Urinary bladder (tissue), 4 donors: ENCODE results near the gene SLC9A8. TPM values are rescaled to one million over a fixed set of nuclear protein-coding genes. Genes with fewer than 3 reads are reported as not detected.
"Not testable (repeated sequence)": the region's sequence is repeated elsewhere in the genome, so short reads cannot be mapped to it uniquely, and the experiment has no call there.

ENCODE experiments used
- DNase-seq: peaks from one replicate; pipeline ENCODE4 v3.0.0-alpha.2; 2015; ENCODE audit errors: extremely low spot score
- H3K27ac ChIP-seq: one replicate; pipeline ENCODE4 v1.5.1; 2013; ENCODE audit warnings: low read depth, mild to moderate bottlenecking, moderate library complexity
- H3K36me3 ChIP-seq: one replicate; pipeline ENCODE4 v1.6.1; 2013; ENCODE audit warnings: mild to moderate bottlenecking, moderate library complexity; ENCODE audit not compliant: insufficient read depth
- H3K4me1 ChIP-seq: one replicate; pipeline ENCODE4 v1.6.1; 2013; ENCODE audit warnings: mild to moderate bottlenecking, moderate library complexity; ENCODE audit not compliant: insufficient read depth
- H3K4me3 ChIP-seq: one replicate; pipeline ENCODE4 v1.5.1; 2013; ENCODE audit warnings: low read depth, low read length
- WGBS: extraction: QIAGEN DNeasy Blood & Tissue Kit; methylation state at CpG from one replicate; pipeline ENCODE4 v1.1.7; 2013; 5-methylcytosine and 5-hydroxymethylcytosine counted together
- polyA plus RNA-seq: library from polyadenylated mRNA; stranded (reverse); fragments of 200-250 nt; gene quantifications from one replicate; pipeline ENCODE4 v1.2.3, GENCODE V29; 2013
- total RNA-seq: library from RNA; depleted of rRNA; stranded (reverse); fragments of >200 nt; gene quantifications from one replicate; pipeline ENCODE4 v1.2.3, GENCODE V29; 2014
- donor health status: healthy with polysubstance abuse.
- donor health status: healthy.

Gene SLC9A8
- total and polyA plus RNA-seq, 2 donors = 7.6 to 9.7 TPM

DNA sequence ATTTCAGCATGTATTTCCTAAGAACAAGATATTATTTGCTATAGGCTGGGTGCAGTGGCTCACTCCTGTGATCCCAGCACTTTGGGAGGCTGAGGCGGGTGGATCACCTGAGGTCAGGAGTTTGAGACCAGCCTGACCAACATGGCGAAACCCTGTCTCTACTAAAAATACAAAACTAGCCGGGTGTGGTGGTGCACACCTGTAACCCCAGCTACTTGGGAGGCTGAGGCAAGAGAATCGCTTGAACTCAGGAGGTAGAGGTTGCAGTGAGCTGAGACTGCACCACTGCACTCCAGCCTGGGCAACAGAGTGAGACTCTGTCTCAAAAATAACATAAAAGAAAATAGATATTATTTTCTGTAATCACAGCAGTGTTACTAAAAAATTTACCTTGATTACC lies 30.2 kb upstream of the SLC9A8 start:
- H3K4me1 ChIP-seq, H3K4me3 ChIP-seq, DNase-seq, H3K36me3 ChIP-seq, H3K27ac ChIP-seq: not testable (repeated sequence)
- 98% methylated on average over 4 of the region's 4 CpGs for WGBS

GRCh38 chr20:49783021-49783995 lies 29.3 kb upstream of the SLC9A8 start:
- 71% methylated on average over 17 of the region's 17 CpGs for WGBS
- H3K4me3 ChIP-seq, H3K36me3 ChIP-seq, H3K27ac ChIP-seq, H3K4me1 ChIP-seq, DNase-seq: not testable (repeated sequence)

DNA sequence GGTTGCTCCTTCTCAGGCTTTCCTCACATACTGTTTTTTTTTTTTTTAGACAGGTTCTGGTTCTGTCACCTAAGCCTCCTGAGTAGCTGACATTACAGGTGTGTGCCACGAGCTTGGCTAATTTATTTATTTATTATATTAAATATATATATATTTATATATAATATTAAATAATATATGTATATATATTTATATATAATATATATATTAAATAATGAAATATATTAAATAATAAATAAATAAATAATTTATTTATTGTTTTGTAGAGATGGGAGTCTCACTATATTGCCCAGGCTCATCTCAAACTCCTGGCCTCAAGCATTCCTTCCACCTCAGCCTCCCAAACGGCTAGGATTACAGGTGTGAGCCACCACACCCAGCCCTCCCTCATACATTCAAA lies 28.3 kb upstream of the SLC9A8 start:
- no peak overlapping the region for H3K4me3 ChIP-seq
- DNase-seq = no peak
- no peaks in the 10 kb centered on the region for H3K4me1 ChIP-seq
- 66% methylated on average over 2 of the region's 2 CpGs for WGBS
- H3K27ac ChIP-seq = no peak overlapping the region
- H3K36me3 ChIP-seq = no peaks in the 10 kb centered on the region

GRCh38 chr20:49785149-49785851 lies 27.3 kb upstream of the SLC9A8 start:
- DNase-seq = no peak
- no peak overlapping the region for H3K27ac ChIP-seq
- H3K4me3 ChIP-seq = no peak overlapping the region
- 91% methylated on average over 15 of the region's 15 CpGs for WGBS
- H3K36me3 ChIP-seq = no peaks in the 10 kb centered on the region
- peaks cover 2% of the 10 kb centered on the region for H3K4me1 ChIP-seq

DNA sequence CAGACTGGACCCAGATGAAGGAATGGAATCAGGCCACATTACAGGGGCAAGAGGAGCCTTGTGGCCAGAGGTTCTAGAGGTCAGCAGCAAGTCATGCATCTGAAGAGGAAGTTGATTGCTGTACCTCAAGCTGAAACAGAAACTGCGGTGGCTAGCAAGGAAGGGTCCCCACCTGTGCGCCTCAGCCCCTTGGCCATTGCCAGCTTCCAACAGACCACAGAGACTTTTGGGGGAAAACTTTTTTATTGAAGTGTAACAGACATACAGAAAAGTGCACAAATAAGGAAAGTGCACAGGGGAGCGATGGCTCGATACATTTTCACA lies 26.8 kb upstream of the SLC9A8 start:
- Histone ChIP-seq H3K27ac (no peak overlapping the region), H3K36me3 (no peaks in the 10 kb centered on the region), H3K4me3 (no peak overlapping the region), H3K4me1 (peaks cover 4% of the 10 kb centered on the region)
- DNase-seq = no peak
- 88% methylated on average over 4 of the region's 4 CpGs for WGBS

- Histone ChIP-seq H3K27ac (no peak overlapping the region), H3K4me1 (peaks cover 4% of the 10 kb centered on the region), H3K4me3 (no peak overlapping the region), H3K36me3 (no peaks in the 10 kb centered on the region)
- 72% methylated on average over 11 of the region's 11 CpGs for WGBS
- no peak for DNase-seq
Measured at GRCh38 chr20:49786196-49786595, 26.4 kb upstream of the SLC9A8 start.

GRCh38 chr20:49786668-49787370 lies 25.8 kb upstream of the SLC9A8 start:
- no peak overlapping the region for H3K4me3 ChIP-seq
- WGBS = 83% methylated on average over 7 of the region's 7 CpGs
- no peak for DNase-seq
- H3K36me3 ChIP-seq = no peaks in the 10 kb centered on the region
- H3K4me1 ChIP-seq = peaks cover 4% of the 10 kb centered on the region
- H3K27ac ChIP-seq = no peak overlapping the region

GRCh38 chr20:49787371-49788357 lies 25.0 kb upstream of the SLC9A8 start:
- Histone ChIP-seq H3K36me3 (no peaks in the 10 kb centered on the region), H3K4me3 (no peak overlapping the region), H3K4me1 (peaks cover 4% of the 10 kb centered on the region), H3K27ac (no peak overlapping the region)
- 92% methylated on average over 9 of the region's 9 CpGs for WGBS
- DNase-seq = no peak

- 28% methylated on average over 9 of the region's 9 CpGs for WGBS
- Histone ChIP-seq H3K4me1 (peaks cover 4% of the 10 kb centered on the region), H3K36me3 (no peaks in the 10 kb centered on the region), H3K27ac (peak overlapping the region; percentile 64), H3K4me3 (no peak overlapping the region)
- no peak for DNase-seq
Measured at GRCh38 chr20:49790077-49790798, 22.4 kb upstream of the SLC9A8 start.

DNA sequence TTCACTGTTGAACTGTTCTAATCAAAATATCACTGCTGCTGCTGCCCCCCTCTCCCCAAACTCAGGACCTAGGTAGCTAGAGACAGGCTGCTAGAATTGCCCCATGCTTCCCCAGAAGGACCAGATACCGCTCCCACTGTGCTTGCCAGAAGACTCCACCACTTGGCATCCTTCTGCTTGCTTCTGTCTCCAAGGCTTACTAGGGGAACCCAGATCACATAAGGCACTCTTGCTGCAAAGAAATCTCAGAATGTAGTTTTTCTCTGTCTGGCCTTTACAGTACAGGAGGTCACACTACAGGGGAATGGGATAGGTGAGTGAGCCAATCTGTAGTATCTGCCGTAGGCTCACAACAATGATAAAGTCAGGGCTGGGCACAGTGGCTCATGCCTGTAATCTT lies 21.5 kb upstream of the SLC9A8 start:
- DNase-seq = no peak
- peaks cover 4% of the 10 kb centered on the region for H3K4me1 ChIP-seq
- no peak overlapping the region for H3K4me3 ChIP-seq
- WGBS = 62% methylated on average over 2 of the region's 2 CpGs
- no peak overlapping the region for H3K27ac ChIP-seq
- H3K36me3 ChIP-seq = no peaks in the 10 kb centered on the region

DNA sequence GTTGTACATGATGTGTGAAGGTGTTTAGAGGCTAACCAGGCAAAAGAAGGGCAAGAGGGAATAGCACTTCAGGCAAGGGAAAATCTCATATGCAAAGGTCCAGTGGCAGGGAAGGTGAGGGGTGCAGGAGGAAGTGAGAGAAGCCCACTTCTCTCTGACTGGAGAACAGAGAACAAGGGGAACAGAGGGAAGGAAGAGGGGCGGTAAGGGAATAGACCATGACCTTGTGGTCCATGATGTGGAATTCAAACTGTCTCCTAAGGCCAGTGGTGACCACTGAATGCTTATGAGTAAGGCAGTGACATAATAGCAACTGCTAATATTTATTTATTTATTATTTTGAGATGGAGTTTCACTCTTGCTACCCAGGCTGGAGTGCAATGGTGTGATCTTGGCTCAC lies 20.6 kb upstream of the SLC9A8 start:
- WGBS = 98% methylated on average over 1 of the region's 1 CpG
- Histone ChIP-seq H3K4me3 (no peak overlapping the region), H3K27ac (no peak overlapping the region), H3K36me3 (no peaks in the 10 kb centered on the region), H3K4me1 (peaks cover 4% of the 10 kb centered on the region)
- DNase-seq = no peak

DNA sequence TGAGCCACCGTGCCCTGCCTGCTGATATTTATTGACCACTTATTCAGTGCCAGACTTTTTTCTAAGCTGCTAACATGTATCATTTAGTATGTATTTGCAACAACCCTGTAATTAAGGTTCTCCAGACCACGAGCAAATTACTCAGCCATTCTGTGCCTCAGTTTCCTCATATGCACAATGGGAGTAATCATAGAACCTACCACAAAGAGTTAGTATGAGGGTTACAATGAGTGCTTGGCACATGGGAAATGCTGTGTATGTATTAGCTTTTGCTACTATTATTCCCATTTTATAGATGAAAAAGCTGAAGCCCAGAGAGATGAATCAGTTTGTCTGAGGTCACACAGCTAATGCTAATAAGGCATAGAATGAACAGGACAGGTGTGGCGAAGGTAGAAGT lies 20.0 kb upstream of the SLC9A8 start:
- Histone ChIP-seq H3K27ac (no peak overlapping the region), H3K4me3 (no peak overlapping the region), H3K36me3 (no peaks in the 10 kb centered on the region), H3K4me1 (peaks cover 4% of the 10 kb centered on the region)
- WGBS = 93% methylated on average over 3 of the region's 3 CpGs
- DNase-seq = no peak
